NCI-H345 treated with DMSO at 0.1 percent for 48 hours (cell line): Measurements from ENCODE around the gene NCKAP5.

ENCODE experiments used
- DNase-seq: peaks from one replicate; lab custom pipeline; 2025; ENCODE audit not compliant: unreplicated experiment; lab: John Stamatoyannopoulos, UW

Gene NCKAP5

DNA sequence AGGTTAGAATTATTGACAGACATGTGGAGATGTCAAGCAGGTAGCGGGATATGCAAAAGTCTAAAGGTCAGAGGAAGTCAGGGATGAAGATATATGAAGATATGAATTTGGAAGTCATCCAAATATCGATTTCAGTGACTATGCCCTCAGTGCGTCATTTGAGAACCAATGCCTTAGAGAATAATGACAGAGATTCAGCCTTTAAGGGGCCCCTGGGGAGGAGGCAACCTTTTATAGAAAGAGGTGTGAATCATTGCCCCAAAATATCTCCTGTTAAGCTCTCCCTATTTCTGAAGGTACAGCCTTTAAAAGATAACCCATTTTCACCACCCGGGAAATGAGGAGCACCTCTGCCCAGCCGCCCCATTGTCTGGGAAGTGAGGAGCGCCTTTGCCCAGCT is 223.4 kb downstream of the NCKAP5 start:
- DNase-seq = no peak

DNA sequence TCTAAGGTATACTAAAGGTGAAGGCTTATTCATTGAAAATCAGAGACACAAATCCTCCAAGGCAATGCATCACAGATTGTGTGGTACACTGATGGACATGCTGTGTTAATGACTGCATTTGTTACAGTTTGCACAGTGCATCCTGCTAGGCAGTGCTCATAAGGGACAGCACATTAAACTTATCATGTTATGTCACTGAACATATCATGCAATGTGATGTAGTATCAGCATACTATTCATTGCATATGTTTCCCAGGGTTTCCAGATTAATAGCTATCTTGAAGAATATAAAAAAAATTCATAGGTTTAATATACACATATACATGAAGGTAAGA is 225.3 kb downstream of the NCKAP5 start:
- DNase-seq = no peak

- DNase-seq = no peak
These were observed 225.8 kb downstream of the NCKAP5 start for GRCh38 chr2:133342286-133343017.

DNA sequence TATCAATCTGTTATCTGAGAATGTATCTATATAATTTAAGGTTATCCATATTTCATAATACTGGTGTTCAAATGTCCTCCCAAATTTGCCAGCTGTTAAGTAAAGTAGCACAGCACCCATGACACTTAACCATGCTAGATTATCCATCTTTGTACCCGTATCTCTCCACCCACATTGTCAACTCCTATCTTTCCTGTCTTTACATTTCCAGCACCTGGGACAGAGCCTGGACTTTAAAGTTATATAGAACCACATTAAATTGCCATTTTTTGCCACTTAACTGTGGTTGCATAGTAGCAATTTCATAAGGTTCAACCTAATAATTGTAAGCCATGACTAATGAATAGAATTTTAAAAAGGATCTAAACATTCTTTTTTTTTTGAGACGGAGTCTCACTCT is 226.7 kb downstream of the NCKAP5 start:
- DNase-seq = no peak

DNA sequence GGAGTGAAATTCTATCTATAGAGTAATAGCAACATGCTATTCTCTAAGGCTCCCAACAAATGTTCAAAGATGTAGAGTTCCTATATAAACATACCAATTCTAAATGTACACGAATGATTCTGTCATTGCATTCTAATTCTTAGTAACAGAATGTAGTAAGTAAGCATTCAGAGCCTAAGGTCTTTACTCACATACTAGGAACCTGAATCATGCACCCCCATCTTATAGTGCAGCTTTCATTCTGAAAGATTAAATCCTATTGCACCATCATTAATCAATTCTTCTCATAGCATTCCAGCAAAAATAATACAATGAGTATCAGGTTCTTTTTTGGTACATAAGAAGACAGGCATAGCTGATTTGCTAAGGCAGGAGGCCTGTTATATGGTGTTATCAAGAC is 230.0 kb downstream of the NCKAP5 start:
- DNase-seq = no peak

- DNase-seq = no peak
These were observed 233.3 kb downstream of the NCKAP5 start for GRCh38 chr2:133334923-133335322.

DNA sequence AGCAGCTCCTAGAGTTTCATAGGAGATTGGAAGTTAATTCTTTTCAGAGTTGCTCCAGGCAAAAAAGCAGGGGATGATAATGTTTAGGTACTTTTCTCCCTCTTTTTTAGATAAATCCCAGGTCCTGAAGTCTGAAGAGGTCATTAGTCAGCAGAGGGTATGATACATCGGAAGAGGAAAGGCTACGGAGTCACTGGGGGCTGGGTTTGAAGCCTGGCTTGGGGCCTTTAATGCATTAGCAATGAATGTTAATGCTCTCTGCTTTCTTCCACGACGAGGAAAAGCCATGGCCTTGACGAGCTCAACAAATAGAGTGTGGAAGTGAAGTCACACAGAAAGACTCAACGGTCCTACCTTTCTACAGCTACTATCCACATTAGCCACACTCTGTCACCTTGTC is 235.1 kb downstream of the NCKAP5 start:
- DNase-seq = no peak

DNA sequence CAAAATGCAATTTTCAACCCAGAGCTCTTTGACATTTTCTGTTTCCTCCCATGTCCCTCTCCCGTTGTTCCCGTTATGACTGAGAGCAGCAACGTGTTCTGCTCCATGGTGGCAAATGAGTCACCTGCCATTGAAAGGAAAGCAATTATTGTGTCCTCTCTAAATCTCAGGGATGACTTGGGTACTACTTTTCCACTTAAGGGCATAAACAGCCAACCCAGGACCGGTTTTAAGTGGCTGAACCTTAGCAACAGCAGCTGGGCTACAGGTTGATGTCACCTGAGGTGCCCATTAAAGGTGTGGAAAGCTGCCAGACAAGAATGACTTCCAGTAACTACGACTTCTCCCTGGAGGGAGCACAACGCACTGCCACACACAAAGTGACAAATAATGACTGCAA is 236.8 kb downstream of the NCKAP5 start:
- no peak for DNase-seq

- no peak for DNase-seq
These were observed 241.4 kb downstream of the NCKAP5 start for GRCh38 chr2:133326652-133327397.

- no peak for DNase-seq
These were observed 244.1 kb downstream of the NCKAP5 start for GRCh38 chr2:133324150-133324561.

DNA sequence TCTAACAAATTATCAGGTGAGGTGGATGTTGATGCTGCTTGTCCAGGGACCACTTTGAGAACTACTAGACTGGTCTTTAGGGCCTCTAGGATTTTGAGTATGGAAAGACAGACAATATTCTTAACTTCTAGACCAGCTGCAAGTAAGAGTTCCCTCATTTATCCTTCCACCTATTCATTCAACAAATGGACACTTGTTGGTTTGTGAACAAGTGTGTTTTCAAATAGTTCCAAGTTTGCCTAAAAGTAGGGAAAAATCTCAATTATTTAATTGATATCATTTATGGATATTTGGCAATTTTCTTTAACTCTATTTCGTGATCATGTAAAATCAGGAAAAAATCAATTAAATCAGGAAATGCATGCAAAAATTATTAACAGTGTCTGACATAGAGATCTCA is 245.4 kb downstream of the NCKAP5 start:
- DNase-seq = no peak

DNA sequence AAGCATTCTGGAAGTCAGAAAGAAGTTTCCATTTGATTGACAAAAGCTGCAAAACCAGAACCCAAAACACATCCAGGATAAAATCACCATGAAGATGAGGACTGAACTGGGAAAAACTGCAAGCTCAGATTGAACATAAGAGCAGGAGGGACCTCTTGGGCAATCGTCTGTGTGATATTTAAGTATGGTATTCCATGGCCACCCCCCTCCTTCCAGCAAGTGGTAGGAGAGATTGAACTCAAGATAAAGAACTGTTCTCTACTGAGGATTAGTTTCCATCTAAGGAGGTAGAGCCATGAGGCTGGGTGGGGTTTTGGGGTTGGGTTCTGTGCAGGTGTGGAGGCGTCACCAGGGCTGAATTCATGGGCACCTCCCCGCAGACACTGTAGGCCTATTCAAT is 251.1 kb downstream of the NCKAP5 start:
- DNase-seq = no peak

- DNase-seq = no peak
These were observed 251.7 kb downstream of the NCKAP5 start for GRCh38 chr2:133316557-133316956.

DNA sequence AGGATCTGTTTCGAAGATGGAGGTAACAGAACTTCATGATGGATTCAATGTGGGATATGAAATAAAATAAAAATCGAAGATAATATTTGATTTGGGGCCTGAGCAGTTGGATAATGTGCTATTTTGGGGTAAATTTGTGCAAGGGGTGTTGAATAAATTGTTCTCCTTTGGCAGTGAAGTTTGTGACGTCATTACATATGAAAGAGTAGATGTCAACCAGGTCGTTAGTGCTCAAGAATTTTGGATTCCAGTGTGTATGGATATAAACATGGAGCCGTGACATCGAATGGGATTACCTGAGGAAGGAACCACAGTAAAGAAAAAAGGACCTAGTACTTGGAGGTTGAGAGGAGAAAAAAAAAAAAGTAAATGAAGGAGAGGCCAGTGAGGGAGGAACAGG is 253.0 kb downstream of the NCKAP5 start:
- no peak for DNase-seq

GRCh38 chr2:133314795-133315194 is 253.5 kb downstream of the NCKAP5 start:
- DNase-seq = no peak

DNA sequence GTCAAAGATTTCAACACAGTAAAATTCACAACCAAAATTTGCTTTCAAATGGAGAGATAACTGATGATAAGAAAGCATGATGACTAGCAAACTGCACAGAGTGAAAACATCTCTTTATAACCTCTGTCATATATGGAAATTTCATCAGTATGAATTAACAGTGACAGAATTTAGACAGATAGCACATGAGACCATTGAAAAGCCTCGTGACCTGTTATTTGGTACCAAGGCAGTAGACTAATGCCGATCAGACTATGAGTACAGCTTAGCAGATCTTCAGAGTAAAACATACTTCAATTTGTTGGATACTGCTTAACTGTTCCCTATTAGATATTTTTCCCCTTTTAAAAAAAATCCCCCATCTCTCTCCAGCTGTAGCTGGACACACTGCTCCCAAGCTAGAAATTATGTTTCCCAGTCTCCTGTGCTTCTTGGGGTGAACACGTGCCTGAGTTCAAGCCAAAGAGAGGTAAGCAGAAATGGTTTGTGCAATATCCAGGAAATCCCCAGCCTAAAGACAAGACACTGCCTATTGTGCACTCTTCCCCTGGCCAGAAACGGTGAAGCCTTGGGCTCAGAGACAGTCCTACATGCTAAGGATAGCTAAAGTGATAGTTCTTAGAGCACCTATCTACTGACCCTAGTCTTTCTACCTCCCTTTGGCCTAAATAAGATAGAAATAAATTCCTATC is 256.1 kb downstream of the NCKAP5 start:
- no peak for DNase-seq

DNA sequence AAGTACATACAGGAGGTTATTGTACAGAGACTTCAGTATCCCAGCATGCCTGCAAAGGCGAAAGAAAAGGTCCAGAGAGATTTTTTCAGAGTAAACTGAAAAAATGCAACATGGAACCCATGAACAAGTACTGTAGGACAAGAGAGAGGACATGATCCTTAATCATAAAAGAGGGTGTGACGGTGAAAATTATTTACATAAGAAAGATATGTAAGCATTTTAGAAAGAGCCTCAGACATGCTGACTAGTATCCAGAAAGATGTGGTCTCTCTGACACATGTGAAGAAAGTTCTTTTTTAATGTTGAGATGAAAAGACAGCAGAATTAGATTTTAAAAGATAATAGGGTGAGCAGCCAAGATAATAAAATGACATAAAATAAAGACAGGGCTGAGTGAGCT is 262.0 kb downstream of the NCKAP5 start:
- DNase-seq = no peak

DNA sequence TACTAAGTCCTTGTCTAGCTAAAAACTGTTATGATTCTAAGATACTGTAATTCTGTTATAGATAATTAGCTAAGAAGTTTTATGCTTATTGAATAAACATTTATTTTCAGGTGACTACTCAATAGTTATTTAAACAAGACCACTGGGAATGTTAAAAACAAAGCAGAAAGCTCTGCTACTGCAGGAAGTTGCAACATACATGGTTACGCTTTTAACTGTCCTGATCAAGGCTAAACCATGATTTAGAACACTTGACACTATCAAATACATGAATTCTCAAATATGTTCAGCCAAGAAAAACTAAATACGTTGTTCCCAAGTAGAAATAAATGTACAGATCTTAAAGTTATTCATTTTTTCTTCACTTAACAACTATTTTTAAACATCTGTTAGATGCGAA is 263.9 kb downstream of the NCKAP5 start:
- no peak for DNase-seq

DNA sequence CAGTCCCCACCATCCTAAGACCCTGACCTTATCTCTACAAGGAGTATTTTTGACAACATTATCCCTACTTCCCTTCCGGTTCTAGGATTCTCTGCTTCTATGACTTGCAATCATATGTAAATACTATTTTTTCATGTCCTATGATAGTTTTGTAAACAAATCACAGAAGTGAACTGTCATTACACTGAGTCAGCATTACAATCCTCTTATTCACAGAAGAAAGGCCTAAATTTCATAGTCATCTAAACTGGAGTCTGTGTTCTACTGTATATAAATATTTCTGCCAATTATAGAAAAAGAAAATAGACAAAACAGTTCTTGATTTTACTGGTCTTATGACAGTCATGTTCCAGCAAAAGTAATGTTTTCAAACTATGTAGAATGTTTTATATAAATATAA is 265.1 kb downstream of the NCKAP5 start:
- DNase-seq = no peak

DNA sequence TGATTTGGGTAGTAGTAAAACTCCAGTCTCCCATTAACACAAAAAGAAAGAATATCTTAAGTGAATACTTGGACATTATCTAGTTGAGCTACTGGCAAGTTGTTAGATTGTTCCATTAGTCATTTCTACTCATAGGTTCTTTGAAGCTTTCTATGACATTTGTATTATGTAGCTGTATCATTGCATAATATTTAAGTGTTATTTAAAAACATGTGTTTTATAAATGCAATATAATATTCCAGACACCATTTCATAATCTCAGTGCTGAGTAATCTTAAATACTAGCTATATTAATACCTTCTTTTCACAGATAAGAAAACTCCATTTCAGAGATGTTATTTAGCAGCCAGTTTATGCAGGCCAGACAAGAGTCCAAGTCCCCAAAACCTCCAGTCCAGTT is 271.9 kb downstream of the NCKAP5 start:
- no peak for DNase-seq

DNA sequence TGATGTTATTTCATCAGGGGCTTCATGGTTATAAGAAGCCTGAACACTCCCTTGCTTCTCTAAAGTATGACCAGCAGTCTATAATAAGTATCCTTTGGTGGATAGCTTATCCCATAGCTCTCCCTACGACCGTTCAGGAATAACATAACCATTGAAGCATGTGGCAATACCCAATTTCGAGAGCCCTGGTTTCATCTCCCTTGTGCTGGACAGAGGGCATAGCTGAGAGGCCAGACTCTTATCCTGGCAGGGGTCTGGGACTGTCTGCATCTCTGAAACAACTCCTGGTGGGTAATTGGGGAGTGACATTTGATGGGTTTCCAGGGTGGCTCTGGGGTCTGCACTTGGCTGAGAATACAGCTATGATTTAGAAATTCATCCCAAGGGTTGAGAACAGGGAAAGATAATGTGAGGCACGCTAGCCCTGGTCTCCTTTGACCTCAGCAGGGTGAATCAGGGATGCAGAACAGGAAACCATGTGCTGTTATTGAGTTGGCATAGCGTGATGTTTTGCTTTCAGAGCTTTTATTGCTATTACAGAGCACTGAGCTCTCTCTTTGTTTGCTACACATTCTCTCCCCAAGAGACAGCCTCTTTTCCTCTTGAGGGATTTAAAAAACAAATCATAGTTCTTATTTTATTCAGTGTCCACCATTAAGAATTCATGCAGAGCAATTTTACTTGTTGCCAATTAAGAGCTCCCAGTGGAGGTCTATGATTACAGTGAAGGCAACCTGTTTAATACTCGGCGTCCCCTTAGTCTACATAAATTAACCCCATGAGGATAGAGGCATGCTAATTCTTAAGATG is 274.5 kb downstream of the NCKAP5 start:
- DNase-seq = no peak
